Measurements from ENCODE around the gene RPS6KC1. TPM values are rescaled to one million over a fixed set of nuclear protein-coding genes. Genes with fewer than 3 reads are reported as not detected.

The RPS6KC1 gene
- total RNA-seq, 1 donor from 2014 or later = 25.6 TPM

GRCh38 chr1:213135572-213135971 lies 84.5 kb downstream of the RPS6KC1 start:
- H4K20me1 ChIP-seq (ENCODE audit: insufficient read depth, low read length) = peaks cover 4% of the 10 kb centered on the region
- H2AFZ ChIP-seq (ENCODE audit: low read depth, low read length) = no peak overlapping the region
- no peaks in the 10 kb centered on the region for H3K27me3 ChIP-seq (ENCODE audit: insufficient read depth, low read length)
- no peak for FAIRE-seq
- H3K36me3 Mint-ChIP-seq (ENCODE audit: low read depth, unreplicated experiment) = no peaks in the 10 kb centered on the region
- no peak overlapping the region for H3K4me3 ChIP-seq (ENCODE audit: insufficient read depth, low read depth, low read length)
- DNase-seq (ENCODE audit: low read depth) = no peak
- H3K4me3 Mint-ChIP-seq (ENCODE audit: unreplicated experiment) = no peak overlapping the region
- no peak overlapping the region for H3K27ac Mint-ChIP-seq (ENCODE audit: unreplicated experiment)
- no peaks in the 10 kb centered on the region for H3K9me3 Mint-ChIP-seq (ENCODE audit: unreplicated experiment)
- no peak overlapping the region for H3K9ac ChIP-seq (ENCODE audit: low read length)
- peaks cover 26% of the 10 kb centered on the region for H3K4me1 Mint-ChIP-seq (ENCODE audit: low read depth, unreplicated experiment)
- H3K27ac ChIP-seq (ENCODE audit: low read depth, low read length) = no peak overlapping the region
- no peaks in the 10 kb centered on the region for H3K9me3 ChIP-seq (ENCODE audit: insufficient read depth, low read depth, low read length)
- peaks cover 15% of the 10 kb centered on the region for H3K4me1 ChIP-seq (ENCODE audit: insufficient read depth, low read length)
- H3K27me3 Mint-ChIP-seq (ENCODE audit: low read depth, unreplicated experiment) = no peaks in the 10 kb centered on the region
- TF ChIP-seq EZH2 (IDR thresholded peaks at IDR 0.05; ENCODE audit: insufficient read depth, low read length) = no peak
- no peak for TF ChIP-seq CTCF (IDR thresholded peaks at IDR 0.05; ENCODE audit: insufficient read depth, low read depth, low read length)
- H3K36me3 ChIP-seq (ENCODE audit: insufficient read depth, low read length) = no peaks in the 10 kb centered on the region
- no peak overlapping the region for H3K4me2 ChIP-seq (ENCODE audit: low read length)
- peaks cover 20% of the 10 kb centered on the region for H3K79me2 ChIP-seq (ENCODE audit: insufficient read depth, low read length)

GRCh38 chr1:213136190-213136917 lies 85.3 kb downstream of the RPS6KC1 start:
- Mint-ChIP-seq H3K36me3 (ENCODE audit: low read depth, unreplicated experiment) (peaks cover under 1% of the 10 kb centered on the region), H3K27ac (ENCODE audit: unreplicated experiment) (peak overlapping the region; percentile 10), H3K9me3 (ENCODE audit: unreplicated experiment) (no peaks in the 10 kb centered on the region), H3K4me1 (ENCODE audit: low read depth, unreplicated experiment) (peaks cover 26% of the 10 kb centered on the region), H3K4me3 (ENCODE audit: unreplicated experiment) (peak overlapping the region; percentile 4), H3K27me3 (ENCODE audit: low read depth, unreplicated experiment) (no peaks in the 10 kb centered on the region)
- H2AFZ ChIP-seq (ENCODE audit: low read depth, low read length) = no peak overlapping the region
- peaks cover 4% of the 10 kb centered on the region for H4K20me1 ChIP-seq (ENCODE audit: insufficient read depth, low read length)
- no peak overlapping the region for H3K4me3 ChIP-seq (ENCODE audit: insufficient read depth, low read depth, low read length)
- peaks cover 15% of the 10 kb centered on the region for H3K4me1 ChIP-seq (ENCODE audit: insufficient read depth, low read length)
- H3K27me3 ChIP-seq (ENCODE audit: insufficient read depth, low read length) = no peaks in the 10 kb centered on the region
- H3K9me3 ChIP-seq (ENCODE audit: insufficient read depth, low read depth, low read length) = no peaks in the 10 kb centered on the region
- FAIRE-seq = no peak
- H3K9ac ChIP-seq (ENCODE audit: low read length) = no peak overlapping the region
- no peak overlapping the region for H3K27ac ChIP-seq (ENCODE audit: low read depth, low read length)
- peaks cover 26% of the 10 kb centered on the region for H3K79me2 ChIP-seq (ENCODE audit: insufficient read depth, low read length)
- TF ChIP-seq EZH2 (IDR thresholded peaks at IDR 0.05; ENCODE audit: insufficient read depth, low read length) = no peak
- TF ChIP-seq CTCF (IDR thresholded peaks at IDR 0.05; ENCODE audit: insufficient read depth, low read depth, low read length) = no peak
- no peak overlapping the region for H3K4me2 ChIP-seq (ENCODE audit: low read length)
- DNase-seq (ENCODE audit: low read depth) = no peak
- no peaks in the 10 kb centered on the region for H3K36me3 ChIP-seq (ENCODE audit: insufficient read depth, low read length)

GRCh38 chr1:213138391-213138790 lies 87.3 kb downstream of the RPS6KC1 start:
- Mint-ChIP-seq H3K9me3 (ENCODE audit: unreplicated experiment) (no peaks in the 10 kb centered on the region), H3K27me3 (ENCODE audit: low read depth, unreplicated experiment) (no peaks in the 10 kb centered on the region), H3K36me3 (ENCODE audit: low read depth, unreplicated experiment) (peaks cover 2% of the 10 kb centered on the region), H3K4me1 (ENCODE audit: low read depth, unreplicated experiment) (peaks cover 26% of the 10 kb centered on the region), H3K4me3 (ENCODE audit: unreplicated experiment) (no peak overlapping the region), H3K27ac (ENCODE audit: unreplicated experiment) (peak overlapping the region; percentile 88)
- H3K4me2 ChIP-seq (ENCODE audit: low read length) = peak overlapping the region; percentile 57
- FAIRE-seq (peak; percentile 20), DNase-seq (ENCODE audit: low read depth) (no peak)
- peak overlapping the region; percentile 68 for H3K27ac ChIP-seq (ENCODE audit: low read depth, low read length)
- no peaks in the 10 kb centered on the region for H3K9me3 ChIP-seq (ENCODE audit: insufficient read depth, low read depth, low read length)
- H3K4me1 ChIP-seq (ENCODE audit: insufficient read depth, low read length) = peaks cover 7% of the 10 kb centered on the region
- H3K27me3 ChIP-seq (ENCODE audit: insufficient read depth, low read length) = no peaks in the 10 kb centered on the region
- TF ChIP-seq CTCF (IDR thresholded peaks at IDR 0.05; ENCODE audit: insufficient read depth, low read depth, low read length) = no peak
- TF ChIP-seq EZH2 (IDR thresholded peaks at IDR 0.05; ENCODE audit: insufficient read depth, low read length) = no peak
- no peak overlapping the region for H2AFZ ChIP-seq (ENCODE audit: low read depth, low read length)
- H3K4me3 ChIP-seq (ENCODE audit: insufficient read depth, low read depth, low read length) = no peak overlapping the region
- H3K36me3 ChIP-seq (ENCODE audit: insufficient read depth, low read length) = peaks cover 4% of the 10 kb centered on the region
- peaks cover 14% of the 10 kb centered on the region for H4K20me1 ChIP-seq (ENCODE audit: insufficient read depth, low read length)
- no peak overlapping the region for H3K9ac ChIP-seq (ENCODE audit: low read length)
- H3K79me2 ChIP-seq (ENCODE audit: insufficient read depth, low read length) = peaks cover 40% of the 10 kb centered on the region

All from astrocyte (in vitro differentiated cells and primary cell).